NCI-H1417 (cell line): ENCODE results near the gene STRADB.
"Not testable (repeated sequence)": the region's sequence is repeated elsewhere in the genome, so short reads cannot be mapped to it uniquely, and the experiment has no call there.

Experiments
- DNase-seq, 3 experiments: peaks; one replicate each; lab custom pipeline; 2025; lab: John Stamatoyannopoulos, UW

Gene STRADB

DNA sequence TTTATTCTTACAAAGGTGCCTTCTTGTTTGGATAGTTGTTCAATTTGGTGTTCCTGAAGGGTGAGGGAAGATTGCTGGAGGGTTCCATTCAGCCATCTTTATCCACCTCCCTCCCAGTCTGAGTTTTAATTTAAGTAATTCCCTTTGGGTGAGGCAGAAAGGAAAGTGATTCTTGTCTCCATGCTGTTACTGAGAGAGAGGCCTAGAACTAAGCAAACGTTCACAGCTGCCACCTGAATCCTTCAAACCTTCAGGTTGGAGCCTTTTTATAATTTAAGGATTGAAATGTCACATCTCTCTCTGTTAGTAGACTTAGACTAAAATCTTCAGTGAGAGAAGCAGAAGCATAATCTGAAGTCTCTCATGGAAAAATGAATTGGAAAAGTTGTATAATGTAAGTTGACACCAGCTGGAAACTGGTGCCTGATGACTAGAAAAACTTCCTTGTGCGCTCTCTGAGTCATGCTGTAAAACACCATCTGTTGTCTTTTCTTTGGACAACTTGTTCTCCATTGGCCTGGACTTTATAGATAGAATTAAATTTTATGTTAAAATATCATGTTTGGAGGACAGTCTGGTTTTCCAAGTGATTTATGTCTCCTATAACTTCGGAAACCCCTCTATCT is 14.6 kb downstream of the STRADB start:
- no peak for DNase-seq

DNA sequence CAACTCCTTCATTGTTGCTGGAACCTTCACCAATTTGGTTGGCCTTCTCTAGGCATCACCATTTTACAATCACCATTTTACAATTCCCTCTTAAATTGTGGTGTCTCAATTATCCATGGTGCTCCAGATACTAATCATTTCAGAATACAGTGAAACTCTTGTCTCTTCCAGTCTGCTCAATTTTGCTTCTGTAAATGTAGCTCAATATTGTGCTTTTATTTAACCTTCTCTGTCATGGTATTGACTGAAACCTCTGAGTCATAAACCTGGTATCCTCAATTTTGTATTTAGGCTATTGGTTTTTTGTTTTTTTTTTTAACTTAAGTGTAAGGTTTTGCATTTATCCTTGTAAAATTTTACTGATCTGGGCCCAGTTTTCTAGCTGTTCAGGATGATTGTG is 16.1 kb downstream of the STRADB start:
- no peak for DNase-seq

DNA sequence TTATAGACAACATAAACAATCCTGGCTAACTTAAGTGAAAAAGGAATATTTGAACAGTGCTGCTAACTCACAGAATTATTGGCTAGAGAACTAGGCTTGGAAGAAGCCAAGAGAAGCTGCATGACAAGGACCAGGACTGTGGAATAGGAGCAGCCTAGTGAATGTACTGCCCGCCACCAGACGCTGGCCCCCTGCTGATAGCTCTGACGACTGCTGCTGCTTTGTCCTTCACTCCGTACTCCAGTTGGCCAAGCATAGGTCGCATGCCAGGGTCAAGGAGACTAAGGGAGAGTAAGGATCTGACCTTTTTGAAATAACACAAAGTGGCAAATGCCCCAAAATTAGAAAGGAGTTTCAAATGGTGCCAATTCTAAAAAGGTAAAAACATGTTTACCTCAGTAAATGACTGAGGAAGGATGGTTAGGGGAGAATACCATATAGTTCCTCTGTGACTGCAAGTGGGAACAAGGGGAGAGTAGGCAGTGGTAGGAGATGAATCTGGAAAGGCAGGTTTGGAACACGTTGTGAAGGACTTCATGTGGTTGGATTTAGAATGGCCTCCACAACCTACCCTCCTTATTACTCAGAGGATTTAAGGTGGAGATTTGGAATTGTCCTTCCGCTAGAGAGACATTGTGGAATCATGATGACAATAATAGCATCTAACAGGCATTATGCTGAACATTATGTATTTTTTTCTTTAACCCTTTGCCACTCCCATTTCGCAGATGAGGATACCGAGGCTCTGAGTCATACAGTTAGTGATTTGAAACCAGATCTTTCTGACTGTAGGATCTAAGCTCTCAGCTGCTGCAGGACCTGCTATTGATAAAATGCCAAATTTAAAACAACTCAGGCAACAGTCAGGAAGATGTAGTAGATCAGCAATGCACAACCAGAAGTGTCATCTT is 19.5 kb downstream of the STRADB start:
- no peak for DNase-seq

DNA sequence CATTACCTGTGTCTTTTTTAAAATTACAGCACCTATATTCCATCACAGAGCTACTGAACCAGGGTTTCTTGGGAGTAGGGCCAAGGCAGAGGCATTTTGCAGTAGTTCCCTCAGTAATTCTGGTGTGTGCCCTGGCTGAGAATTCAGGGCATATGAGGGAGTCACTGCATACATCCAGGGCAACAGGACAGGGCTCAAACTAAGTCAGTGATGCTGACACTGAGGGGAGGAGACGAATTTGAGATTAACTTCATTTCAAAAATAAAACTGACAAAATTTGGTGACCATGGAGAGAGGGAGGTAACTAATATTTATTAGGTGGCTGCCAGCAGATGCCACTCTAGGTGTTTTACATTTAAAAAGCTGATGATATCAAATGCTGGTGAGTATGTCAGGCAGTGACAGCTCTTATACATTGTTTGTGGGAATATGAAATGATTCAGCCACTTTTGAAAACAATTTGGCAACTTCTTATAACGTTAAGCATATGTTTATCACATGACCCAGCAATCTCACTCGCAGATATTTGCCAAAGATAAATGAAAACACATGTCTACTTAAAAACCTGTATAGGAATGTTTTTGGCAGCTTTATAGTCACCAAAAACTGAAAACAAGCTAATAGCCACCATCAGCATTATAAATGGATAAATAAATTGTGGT is 20.3 kb downstream of the STRADB start:
- no peak for DNase-seq

GRCh38 chr2:201472411-201472810 is 20.9 kb downstream of the STRADB start:
- DNase-seq, result no peak

GRCh38 chr2:201482543-201482942 is 31.0 kb downstream of the STRADB start:
- no peak for DNase-seq

- no peak for DNase-seq
Measured at GRCh38 chr2:201483342-201483741, 31.8 kb downstream of the STRADB start.

- DNase-seq, result not testable (repeated sequence)
Measured at GRCh38 chr2:201483758-201484157, 32.2 kb downstream of the STRADB start.

DNA sequence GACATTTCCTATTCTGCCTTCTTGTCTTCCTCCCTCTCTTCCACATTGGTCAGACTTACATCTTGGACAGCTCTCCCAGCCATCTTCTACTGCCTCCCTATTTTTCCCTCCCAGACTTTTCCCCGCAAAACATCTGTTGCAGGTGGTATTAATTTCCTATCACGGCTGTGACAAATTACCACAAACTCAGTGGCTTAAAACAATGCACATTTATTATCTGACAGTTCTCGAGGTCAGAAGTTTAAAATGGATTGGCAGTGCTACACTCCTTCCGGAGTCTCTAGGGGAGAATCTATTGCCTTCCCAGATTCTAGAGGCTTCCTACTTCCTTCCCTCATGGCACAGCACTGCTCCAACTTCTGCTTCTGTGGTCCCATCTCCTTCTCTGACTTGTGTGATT is 33.3 kb downstream of the STRADB start:
- no peak for DNase-seq

GRCh38 chr2:201490291-201490690 is 38.8 kb downstream of the STRADB start:
- no peak for DNase-seq

- DNase-seq, result no peak
Measured at GRCh38 chr2:201496785-201497184, 45.2 kb downstream of the STRADB start.

GRCh38 chr2:201500534-201500933 is 49.0 kb downstream of the STRADB start:
- no peak for DNase-seq

GRCh38 chr2:201502713-201503112 is 51.2 kb downstream of the STRADB start:
- DNase-seq, result no peak

DNA sequence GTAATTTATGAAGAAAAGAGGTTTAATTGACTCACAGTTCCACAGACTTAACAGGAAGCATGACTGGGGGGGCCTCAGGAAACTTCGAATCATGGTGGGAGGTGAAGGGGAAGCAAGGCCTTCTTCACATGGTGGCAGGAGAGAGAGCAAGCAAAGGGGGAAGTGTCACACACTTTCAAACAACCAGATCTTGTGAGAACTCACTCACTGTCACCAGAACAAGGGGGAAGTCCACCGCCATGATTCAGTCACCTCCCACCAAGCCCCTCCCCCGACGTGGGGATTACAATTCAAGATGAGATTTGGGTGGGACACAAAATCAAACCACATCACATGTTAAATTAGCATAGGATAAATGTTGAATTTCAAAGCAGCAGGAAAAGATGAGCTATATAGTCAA is 56.2 kb downstream of the STRADB start:
- DNase-seq, result no peak

GRCh38 chr2:201513271-201513670 is 61.7 kb downstream of the STRADB start:
- DNase-seq, result no peak

DNA sequence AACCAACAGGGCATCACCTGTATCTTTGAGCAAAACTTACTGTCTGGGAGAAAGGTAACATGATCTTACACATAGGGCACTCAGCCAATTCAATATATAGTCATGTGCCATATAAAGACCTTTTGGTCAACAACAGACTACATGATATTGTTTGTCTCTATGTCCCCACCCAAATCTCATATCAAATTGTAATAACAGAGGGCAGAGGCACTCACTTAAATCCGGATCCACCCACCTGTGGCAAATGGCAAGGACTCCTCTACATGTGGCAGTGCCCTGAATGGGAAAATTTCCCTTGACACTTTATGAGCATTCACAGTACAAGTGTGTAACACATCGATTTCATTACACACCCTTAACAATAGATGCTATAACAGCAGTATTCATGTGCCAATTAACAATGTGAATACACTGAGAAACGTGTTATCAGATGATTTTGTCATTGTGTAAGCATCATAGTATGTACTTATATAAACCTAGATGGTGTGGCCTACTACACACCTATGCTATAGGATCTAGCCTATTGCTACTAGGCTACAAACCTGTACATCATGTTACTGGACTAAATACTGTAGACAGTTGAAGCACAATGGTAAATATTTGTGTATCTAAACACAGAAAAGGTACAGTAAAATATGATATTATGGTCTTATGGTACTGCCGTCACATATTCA is 64.2 kb downstream of the STRADB start:
- no peak for DNase-seq

DNA sequence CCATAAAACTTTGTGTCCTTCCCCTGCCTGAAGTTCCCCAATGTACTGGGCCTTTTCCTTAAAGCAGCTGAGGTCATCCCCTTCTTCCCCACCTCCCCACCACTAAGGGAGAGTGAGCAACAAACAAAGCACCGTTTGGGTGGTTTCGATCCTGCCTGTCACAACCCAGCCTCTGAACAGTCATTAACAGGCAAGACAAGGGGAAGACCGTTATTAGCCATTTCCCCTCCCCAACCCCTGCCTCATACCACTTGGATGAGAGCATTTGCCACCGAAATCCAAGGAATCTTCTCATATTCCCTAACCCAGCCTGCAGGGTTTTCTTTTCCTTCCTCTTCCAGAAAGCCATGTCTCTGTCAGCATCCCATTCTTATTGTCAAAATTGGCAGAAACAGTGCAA is 65.6 kb downstream of the STRADB start:
- no peak for DNase-seq

DNA sequence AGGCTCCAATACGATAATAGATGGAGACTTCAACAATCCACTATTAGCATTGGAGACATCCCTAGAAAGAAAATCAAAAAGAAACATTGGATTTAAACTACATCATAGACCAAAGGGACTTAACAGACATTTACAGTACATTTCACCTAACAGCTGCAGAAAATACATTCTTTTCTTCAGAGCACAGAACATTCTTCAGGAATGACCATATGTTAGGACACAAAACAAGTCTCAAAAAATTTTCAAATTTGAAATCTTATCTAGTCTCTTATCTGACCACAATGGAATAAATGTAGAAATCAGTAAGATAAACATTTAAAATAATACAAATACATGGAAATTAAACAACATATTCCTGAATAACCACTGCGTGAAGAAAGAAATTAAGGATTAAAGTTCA is 68.7 kb downstream of the STRADB start:
- no peak for DNase-seq

GRCh38 chr2:201522965-201523364 is 71.4 kb downstream of the STRADB start:
- DNase-seq, result no peak

DNA sequence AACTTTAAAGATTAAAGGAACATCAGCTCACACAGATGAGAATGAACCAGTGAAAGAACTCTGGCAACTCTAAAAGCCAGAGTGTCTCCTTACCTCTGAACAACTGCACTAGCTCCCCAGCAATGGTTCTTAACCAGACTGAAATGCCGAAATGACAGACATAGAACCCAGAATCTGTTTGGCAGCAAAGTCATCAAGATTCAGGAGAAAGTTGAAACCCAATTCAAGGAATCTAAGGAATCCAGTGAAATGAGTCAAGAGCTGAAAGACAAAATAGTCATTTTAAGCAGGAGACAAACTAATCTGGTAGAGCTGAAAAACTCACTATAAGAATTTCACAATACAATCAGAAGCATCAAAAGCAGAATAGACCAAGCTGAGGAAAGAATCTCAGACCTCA is 72.0 kb downstream of the STRADB start:
- no peak for DNase-seq
